Islet precursor cell (in vitro differentiated cells): ENCODE measurements around the gene MAT2A.
A peak's percentile ranks its signal among the peaks of the same experiment; 100 is the strongest.

Experiments
- DNase-seq: peaks from one replicate; pipeline ENCODE4 v3.0.0-alpha.2; 2018

MAT2A gene

GRCh38 chr2:85538507-85539360 lies at the start of gene MAT2A:
TSS of gene MAT2A (plus strand) at chr2:85539168. CDS start at chr2:85539288, 120 bp downstream.
- peak; percentile 98 for DNase-seq

GRCh38 chr2:85490861-85491755 lies 47.9 kb upstream of the MAT2A start:
- no peak for DNase-seq

GRCh38 chr2:85496436-85496835 lies 42.5 kb upstream of the MAT2A start:
- DNase-seq = no peak

GRCh38 chr2:85497944-85498630 lies 40.9 kb upstream of the MAT2A start:
- no peak for DNase-seq

GRCh38 chr2:85501248-85501647 lies 37.7 kb upstream of the MAT2A start:
- DNase-seq = no peak

GRCh38 chr2:85502720-85503119 lies 36.2 kb upstream of the MAT2A start:
- DNase-seq = no peak

GRCh38 chr2:85503168-85503850 lies 35.7 kb upstream of the MAT2A start:
- no peak for DNase-seq

GRCh38 chr2:85503851-85504777 lies 34.9 kb upstream of the MAT2A start:
- no peak for DNase-seq

- peak; percentile 71 for DNase-seq
Measured at GRCh38 chr2:85504778-85505261, 34.1 kb upstream of the MAT2A start.

- DNase-seq = no peak
Measured at GRCh38 chr2:85505551-85506238, 33.3 kb upstream of the MAT2A start.

GRCh38 chr2:85506768-85507181 lies 32.2 kb upstream of the MAT2A start:
- no peak for DNase-seq

- DNase-seq = no peak
Measured at GRCh38 chr2:85511008-85511811, 27.8 kb upstream of the MAT2A start.

GRCh38 chr2:85514323-85514722 lies 24.6 kb upstream of the MAT2A start:
- no peak for DNase-seq

GRCh38 chr2:85516653-85517389 lies 22.1 kb upstream of the MAT2A start:
- no peak for DNase-seq

GRCh38 chr2:85522090-85522647 lies 16.8 kb upstream of the MAT2A start:
- DNase-seq = no peak

- no peak for DNase-seq
Measured at GRCh38 chr2:85523062-85523902, 15.7 kb upstream of the MAT2A start.

GRCh38 chr2:85523903-85524335 lies 15.0 kb upstream of the MAT2A start:
- DNase-seq = no peak
